ENCODE measurements around the gene LRRC18.

LRRC18 gene

GRCh38 chr10:48887982-48888381, 51.7 kb downstream of the LRRC18 start:
- no peak overlapping the region for H3K27ac ChIP-seq (ENCODE audit: low read length)
- no peaks in the 10 kb centered on the region for H3K9me3 ChIP-seq (ENCODE audit: control insufficient read depth, low read depth, low read length)
- no peaks in the 10 kb centered on the region for H3K27me3 ChIP-seq (ENCODE audit: control insufficient read depth, insufficient read depth, low read length)
- no peaks in the 10 kb centered on the region for H3K36me3 ChIP-seq (ENCODE audit: control insufficient read depth, low read depth, low read length)
- H3K4me1 ChIP-seq (ENCODE audit: control insufficient read depth, low read depth, low read length): no peaks in the 10 kb centered on the region
- no peak overlapping the region for H3K9ac ChIP-seq (ENCODE audit: low read length)
- no peak overlapping the region for H3K4me3 ChIP-seq (ENCODE audit: low read length)

GRCh38 chr10:48885376-48885775, 54.3 kb downstream of the LRRC18 start:
- Histone ChIP-seq H3K4me3 (ENCODE audit: low read length) (no peak overlapping the region), H3K9ac (ENCODE audit: low read length) (no peak overlapping the region), H3K27ac (ENCODE audit: low read length) (no peak overlapping the region), H3K36me3 (ENCODE audit: control insufficient read depth, low read depth, low read length) (no peaks in the 10 kb centered on the region), H3K9me3 (ENCODE audit: control insufficient read depth, low read depth, low read length) (no peaks in the 10 kb centered on the region), H3K27me3 (ENCODE audit: control insufficient read depth, insufficient read depth, low read length) (no peaks in the 10 kb centered on the region), H3K4me1 (ENCODE audit: control insufficient read depth, low read depth, low read length) (peaks cover 2% of the 10 kb centered on the region)

DNA sequence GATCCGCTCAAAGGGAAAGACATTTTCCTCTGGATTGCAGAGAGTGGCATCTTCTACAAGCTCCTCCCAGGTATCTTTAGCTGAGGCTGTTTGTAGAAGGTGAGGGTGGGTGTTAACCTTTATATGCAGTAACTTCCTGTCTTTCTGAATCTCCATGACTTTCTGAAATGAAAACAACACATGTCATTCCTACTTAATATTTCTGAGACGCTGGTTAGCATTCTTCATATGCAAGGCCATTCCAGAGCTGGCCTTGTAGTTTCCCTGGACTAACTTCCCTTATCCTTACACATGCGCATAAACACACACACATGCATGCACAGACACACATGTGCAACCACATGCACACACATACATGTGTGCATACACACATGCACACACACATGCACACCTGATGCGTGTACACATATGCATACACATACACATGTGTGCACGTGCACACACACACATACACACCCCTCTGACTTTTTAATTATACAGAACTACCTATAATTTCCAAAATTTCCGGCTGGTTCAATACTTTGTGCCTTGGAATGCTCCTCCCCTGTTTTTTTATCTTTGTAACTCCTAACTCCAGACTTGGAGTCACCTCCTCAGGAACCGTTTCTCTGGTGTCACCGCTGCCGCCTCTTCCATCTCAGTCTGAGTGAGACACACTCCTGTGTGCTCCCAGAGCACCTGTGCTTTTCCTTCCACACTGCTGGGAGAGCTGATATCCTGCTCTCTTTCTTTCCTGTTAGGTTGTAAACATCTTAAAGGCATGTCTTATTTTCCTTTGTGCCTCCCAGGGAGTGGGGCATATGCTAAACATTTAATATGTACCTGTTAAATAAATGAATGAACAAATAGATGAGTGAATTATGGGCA, 55.2 kb downstream of the LRRC18 start:
- H3K9me3 ChIP-seq (ENCODE audit: control insufficient read depth, low read depth, low read length): no peaks in the 10 kb centered on the region
- no peaks in the 10 kb centered on the region for H3K36me3 ChIP-seq (ENCODE audit: control insufficient read depth, low read depth, low read length)
- no peak overlapping the region for H3K27ac ChIP-seq (ENCODE audit: low read length)
- H3K4me3 ChIP-seq (ENCODE audit: low read length): no peak overlapping the region
- no peaks in the 10 kb centered on the region for H3K27me3 ChIP-seq (ENCODE audit: control insufficient read depth, insufficient read depth, low read length)
- no peak overlapping the region for H3K9ac ChIP-seq (ENCODE audit: low read length)
- H3K4me1 ChIP-seq (ENCODE audit: control insufficient read depth, low read depth, low read length): peaks cover 7% of the 10 kb centered on the region

DNA sequence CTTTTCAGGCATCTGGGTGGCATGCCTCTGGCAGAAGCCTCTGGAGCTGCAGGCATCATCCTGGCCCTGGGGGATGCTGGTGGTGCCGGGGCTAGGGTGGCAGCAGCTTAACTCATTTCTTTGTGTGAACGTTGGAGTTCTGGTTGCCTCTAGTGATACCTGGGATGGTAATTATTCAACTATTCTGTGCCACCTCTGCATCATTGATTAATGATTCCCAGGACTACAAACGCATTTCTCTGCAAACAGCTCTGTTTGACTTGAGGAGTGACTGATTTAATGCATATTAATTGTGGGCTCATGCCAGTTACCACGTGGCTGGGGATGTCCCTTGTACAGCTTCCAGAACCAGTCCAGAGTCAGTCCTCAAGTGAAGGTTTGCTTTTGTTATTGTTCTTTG, 55.9 kb downstream of the LRRC18 start:
- Histone ChIP-seq H3K9me3 (ENCODE audit: control insufficient read depth, low read depth, low read length) (no peaks in the 10 kb centered on the region), H3K9ac (ENCODE audit: low read length) (no peak overlapping the region), H3K27ac (ENCODE audit: low read length) (no peak overlapping the region), H3K4me3 (ENCODE audit: low read length) (no peak overlapping the region), H3K36me3 (ENCODE audit: control insufficient read depth, low read depth, low read length) (no peaks in the 10 kb centered on the region), H3K27me3 (ENCODE audit: control insufficient read depth, insufficient read depth, low read length) (no peaks in the 10 kb centered on the region), H3K4me1 (ENCODE audit: control insufficient read depth, low read depth, low read length) (peaks cover 7% of the 10 kb centered on the region)

- Histone ChIP-seq H3K27me3 (ENCODE audit: control insufficient read depth, insufficient read depth, low read length) (no peaks in the 10 kb centered on the region), H3K4me3 (ENCODE audit: low read length) (no peak overlapping the region), H3K4me1 (ENCODE audit: control insufficient read depth, low read depth, low read length) (peaks cover 7% of the 10 kb centered on the region), H3K27ac (ENCODE audit: low read length) (no peak overlapping the region), H3K9ac (ENCODE audit: low read length) (no peak overlapping the region), H3K9me3 (ENCODE audit: control insufficient read depth, low read depth, low read length) (no peaks in the 10 kb centered on the region), H3K36me3 (ENCODE audit: control insufficient read depth, low read depth, low read length) (no peaks in the 10 kb centered on the region)
These were observed 56.8 kb downstream of the LRRC18 start for GRCh38 chr10:48882881-48883280.

DNA sequence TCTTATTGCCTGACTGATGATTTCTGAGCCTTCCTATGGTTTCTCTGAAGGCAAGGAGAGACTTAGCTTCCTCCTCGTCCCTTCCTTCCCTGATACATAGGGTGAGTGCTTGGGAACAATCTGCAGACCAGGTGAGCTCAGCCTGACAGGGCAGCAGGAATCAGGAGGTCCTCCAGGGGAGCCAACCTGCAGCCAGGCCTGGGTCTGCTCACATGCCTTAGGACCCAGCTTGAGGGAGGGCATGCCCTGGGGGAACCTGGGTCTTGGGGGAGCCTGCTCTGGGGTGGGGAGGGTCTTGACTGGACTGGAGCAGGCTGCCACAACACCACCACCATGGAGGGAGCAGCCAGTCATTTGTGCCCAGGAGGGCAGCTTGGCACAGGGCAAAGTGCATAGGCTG, 57.7 kb downstream of the LRRC18 start:
- Histone ChIP-seq H3K27ac (ENCODE audit: low read length) (no peak overlapping the region), H3K27me3 (ENCODE audit: control insufficient read depth, insufficient read depth, low read length) (no peaks in the 10 kb centered on the region), H3K4me3 (ENCODE audit: low read length) (no peak overlapping the region), H3K36me3 (ENCODE audit: control insufficient read depth, low read depth, low read length) (no peaks in the 10 kb centered on the region), H3K9ac (ENCODE audit: low read length) (no peak overlapping the region), H3K9me3 (ENCODE audit: control insufficient read depth, low read depth, low read length) (no peaks in the 10 kb centered on the region), H3K4me1 (ENCODE audit: control insufficient read depth, low read depth, low read length) (peaks cover 7% of the 10 kb centered on the region)

DNA sequence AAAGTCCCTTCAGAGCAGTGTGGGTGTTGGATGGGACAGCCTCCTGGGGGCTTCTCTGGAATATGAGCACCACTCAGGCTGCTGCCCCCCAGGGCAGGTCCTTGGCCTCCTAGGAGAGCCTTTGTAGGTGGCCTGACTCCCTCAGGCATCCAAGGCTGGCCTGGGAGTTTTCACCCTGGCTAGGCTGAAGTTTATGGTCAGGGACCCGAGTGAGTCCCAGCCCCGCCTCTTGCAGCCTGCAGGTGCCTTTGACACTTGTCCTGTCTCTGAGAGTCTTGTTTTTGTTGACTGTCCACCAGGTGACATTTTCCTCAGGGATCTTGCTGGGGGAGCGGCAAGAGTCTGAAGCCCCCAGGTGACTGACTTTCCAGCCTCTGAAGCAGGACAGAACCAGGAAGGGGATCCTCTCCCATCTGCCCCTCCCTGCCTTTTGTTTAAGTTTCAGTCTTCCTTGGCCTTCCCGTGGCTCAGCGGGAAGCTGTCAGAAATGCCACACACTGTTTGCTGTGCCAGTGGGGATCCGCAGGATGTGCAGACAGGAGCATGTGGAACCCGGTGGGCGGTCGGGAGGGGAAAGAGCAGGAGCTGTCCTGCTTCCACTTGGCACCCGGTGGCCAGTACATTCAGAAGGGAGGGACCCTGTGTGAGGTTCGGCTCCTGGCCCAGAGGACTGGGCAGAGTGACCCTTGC, 59.5 kb downstream of the LRRC18 start:
- Histone ChIP-seq H3K9ac (ENCODE audit: low read length) (no peak overlapping the region), H3K36me3 (ENCODE audit: control insufficient read depth, low read depth, low read length) (no peaks in the 10 kb centered on the region), H3K4me3 (ENCODE audit: low read length) (no peak overlapping the region), H3K9me3 (ENCODE audit: control insufficient read depth, low read depth, low read length) (no peaks in the 10 kb centered on the region), H3K27me3 (ENCODE audit: control insufficient read depth, insufficient read depth, low read length) (no peaks in the 10 kb centered on the region), H3K4me1 (ENCODE audit: control insufficient read depth, low read depth, low read length) (peaks cover 7% of the 10 kb centered on the region), H3K27ac (ENCODE audit: low read length) (no peak overlapping the region)

DNA sequence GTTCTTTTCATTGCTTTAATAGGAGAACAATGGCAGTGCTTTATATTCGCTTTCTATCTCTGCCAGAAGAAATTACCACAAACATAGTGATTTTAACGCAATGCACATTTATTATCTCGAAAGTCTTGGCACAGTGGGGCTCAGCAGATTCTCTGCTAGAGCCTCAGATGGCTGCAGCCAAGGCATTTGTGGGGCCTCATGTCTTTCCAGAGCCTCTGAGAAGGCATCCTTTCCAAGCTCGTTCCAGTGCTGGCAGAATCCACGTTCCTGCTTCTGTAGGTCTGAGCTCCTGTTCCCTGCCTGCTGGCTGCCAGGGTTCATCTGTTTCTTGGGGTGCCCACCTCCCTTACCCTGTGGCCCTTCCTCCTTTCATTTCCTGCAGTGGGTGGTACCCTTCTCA, 60.2 kb downstream of the LRRC18 start:
- H3K27ac ChIP-seq (ENCODE audit: low read length): no peak overlapping the region
- H3K36me3 ChIP-seq (ENCODE audit: control insufficient read depth, low read depth, low read length): no peaks in the 10 kb centered on the region
- no peaks in the 10 kb centered on the region for H3K27me3 ChIP-seq (ENCODE audit: control insufficient read depth, insufficient read depth, low read length)
- H3K9me3 ChIP-seq (ENCODE audit: control insufficient read depth, low read depth, low read length): no peaks in the 10 kb centered on the region
- no peak overlapping the region for H3K4me3 ChIP-seq (ENCODE audit: low read length)
- peaks cover 7% of the 10 kb centered on the region for H3K4me1 ChIP-seq (ENCODE audit: control insufficient read depth, low read depth, low read length)
- H3K9ac ChIP-seq (ENCODE audit: low read length): no peak overlapping the region

- no peak overlapping the region for H3K4me3 ChIP-seq (ENCODE audit: low read length)
- H3K4me1 ChIP-seq (ENCODE audit: control insufficient read depth, low read depth, low read length): peaks cover 7% of the 10 kb centered on the region
- H3K9me3 ChIP-seq (ENCODE audit: control insufficient read depth, low read depth, low read length): no peaks in the 10 kb centered on the region
- H3K27ac ChIP-seq (ENCODE audit: low read length): no peak overlapping the region
- H3K27me3 ChIP-seq (ENCODE audit: control insufficient read depth, insufficient read depth, low read length): no peaks in the 10 kb centered on the region
- H3K9ac ChIP-seq (ENCODE audit: low read length): no peak overlapping the region
- no peaks in the 10 kb centered on the region for H3K36me3 ChIP-seq (ENCODE audit: control insufficient read depth, low read depth, low read length)
These were observed 61.5 kb downstream of the LRRC18 start for GRCh38 chr10:48878091-48878490.

DNA sequence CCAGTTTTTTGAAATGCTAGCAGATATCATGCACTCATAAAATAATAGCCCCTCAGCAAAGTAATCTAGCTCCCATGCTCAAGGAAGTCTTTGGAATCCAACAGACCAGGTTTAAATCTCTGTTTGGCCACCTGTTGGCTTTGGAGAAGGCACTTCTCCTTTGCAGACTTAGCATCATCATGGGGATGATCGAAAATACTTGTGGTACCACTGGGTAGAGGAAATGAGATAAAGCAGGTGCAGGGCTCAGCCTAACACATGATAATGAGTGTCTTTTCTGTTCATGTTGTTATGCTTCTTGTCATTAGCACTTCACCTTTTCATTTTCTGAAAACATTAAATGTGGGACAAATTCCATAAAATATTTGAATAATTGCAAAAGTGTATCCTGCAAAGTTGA, 67.4 kb downstream of the LRRC18 start:
- H3K27ac ChIP-seq (ENCODE audit: low read length): no peak overlapping the region
- H3K27me3 ChIP-seq (ENCODE audit: control insufficient read depth, insufficient read depth, low read length): no peaks in the 10 kb centered on the region
- H3K4me3 ChIP-seq (ENCODE audit: low read length): no peak overlapping the region
- H3K4me1 ChIP-seq (ENCODE audit: control insufficient read depth, low read depth, low read length): no peaks in the 10 kb centered on the region
- H3K9ac ChIP-seq (ENCODE audit: low read length): no peak overlapping the region
- H3K9me3 ChIP-seq (ENCODE audit: control insufficient read depth, low read depth, low read length): no peaks in the 10 kb centered on the region
- no peaks in the 10 kb centered on the region for H3K36me3 ChIP-seq (ENCODE audit: control insufficient read depth, low read depth, low read length)
